HG03457 (cell line): ENCODE measurements around the gene LMAN2L.
"Not testable (repeated sequence)": the region's sequence is repeated elsewhere in the genome, so short reads cannot be mapped to it uniquely, and the experiment has no call there.

ENCODE experiments used
- ATAC-seq: cut with Tn5 transposase; IDR thresholded peaks from one replicate; pipeline ENCODE4 v1.9.1; 2021; ENCODE audit warnings: moderate number of reproducible peaks; ENCODE audit not compliant: unreplicated experiment

The LMAN2L gene

DNA sequence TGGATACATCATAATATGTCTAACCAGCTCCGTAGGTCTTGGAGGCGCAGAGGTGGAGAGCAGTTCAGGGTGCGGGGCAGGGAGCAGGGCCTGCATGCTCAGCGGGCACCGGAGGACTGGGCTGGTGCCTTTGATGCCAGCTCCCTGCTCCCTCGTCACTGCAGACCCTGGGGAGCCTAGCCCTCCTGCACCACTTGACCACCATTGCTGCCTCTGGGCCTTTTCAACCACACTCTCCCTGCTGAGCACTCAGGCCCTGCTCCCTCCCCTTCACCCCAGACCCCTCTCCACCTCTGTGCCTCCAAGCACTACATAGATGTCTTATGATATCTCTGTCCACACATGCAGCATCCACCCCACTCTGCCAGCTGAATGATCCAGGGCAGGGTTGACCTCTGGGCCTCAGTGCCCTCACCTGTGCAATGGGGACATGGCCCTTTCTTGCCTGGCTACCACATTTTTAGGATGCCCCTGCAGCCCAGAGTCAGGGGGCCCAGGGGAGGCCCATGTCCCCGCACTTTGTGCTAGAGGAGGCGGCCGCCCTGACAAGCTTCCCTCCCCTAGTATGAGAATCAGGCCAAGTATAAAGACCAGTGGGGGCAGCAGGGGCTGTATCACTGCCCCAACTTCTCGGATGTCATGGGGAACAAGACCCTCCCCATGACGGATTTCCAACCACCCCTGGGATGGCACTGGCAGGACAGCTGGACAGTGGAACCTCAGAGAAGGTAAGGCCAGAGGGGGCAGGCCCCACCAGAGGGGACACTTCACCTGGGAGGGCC is 51.0 kb downstream of the LMAN2L start:
- ATAC-seq, result no peak

DNA sequence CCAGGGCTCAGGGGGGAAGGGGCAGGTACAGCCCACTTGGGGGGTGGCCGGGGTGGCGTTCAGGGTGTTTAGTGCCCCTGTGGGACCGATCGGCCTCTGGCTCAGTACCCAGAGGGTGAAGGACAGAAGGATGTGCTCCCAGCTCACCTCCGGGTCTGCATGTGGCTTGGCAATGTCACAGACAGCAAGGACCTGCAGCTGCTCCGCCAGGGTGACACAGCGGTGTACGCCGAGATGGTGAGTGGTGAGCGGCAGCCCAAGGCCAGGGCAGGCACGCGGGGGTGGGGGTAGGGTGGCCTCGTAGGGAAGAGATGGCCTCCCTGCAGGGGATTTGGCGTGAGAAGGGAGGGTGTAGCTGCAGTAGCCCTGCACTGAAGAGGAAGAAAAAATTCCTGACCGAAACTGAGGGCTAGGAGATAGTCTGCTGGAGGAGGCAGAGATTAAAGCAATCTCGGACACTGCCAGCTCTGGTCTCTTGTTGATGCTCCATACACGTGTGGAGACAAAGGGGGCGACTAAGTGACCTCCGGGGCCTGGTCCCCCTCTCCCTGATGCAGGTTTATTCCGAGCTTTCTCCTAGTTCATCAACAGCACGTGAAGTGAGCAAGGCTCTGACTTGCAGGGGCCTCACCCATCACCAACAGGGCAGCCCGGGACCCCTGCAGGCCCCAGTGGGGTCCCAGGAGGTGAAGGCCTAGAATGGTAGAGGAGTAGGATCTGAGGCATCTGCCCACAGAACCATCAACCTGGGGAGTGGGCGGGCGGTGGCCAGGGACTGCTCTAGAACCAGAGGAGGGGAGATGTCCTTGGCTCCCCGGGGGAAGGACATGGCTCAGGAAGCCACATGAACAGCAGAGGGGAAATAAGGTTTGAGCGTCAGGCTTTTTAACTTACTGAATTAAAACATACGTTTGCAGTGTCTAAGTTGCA is 51.9 kb downstream of the LMAN2L start:
- ATAC-seq, result no peak

DNA sequence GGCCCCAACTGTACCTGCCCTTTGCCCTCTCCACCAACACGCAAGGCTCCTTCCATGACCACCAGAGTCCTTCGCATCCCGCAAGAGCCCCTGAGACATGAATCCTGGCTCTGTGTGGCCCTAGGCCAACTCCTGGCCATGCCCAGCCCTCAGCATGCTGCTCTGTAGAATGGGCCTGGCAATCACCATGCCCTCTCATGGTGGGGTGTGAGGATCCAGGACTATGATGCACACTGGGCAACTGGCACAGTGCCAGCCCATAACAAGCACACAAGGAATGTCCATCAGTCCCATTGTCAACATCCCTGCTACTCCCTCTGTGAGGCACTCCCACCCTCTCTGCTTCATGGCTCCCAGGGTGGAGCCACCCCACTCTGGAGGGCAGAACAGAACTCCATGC is 52.6 kb downstream of the LMAN2L start:
- ATAC-seq, result no peak

DNA sequence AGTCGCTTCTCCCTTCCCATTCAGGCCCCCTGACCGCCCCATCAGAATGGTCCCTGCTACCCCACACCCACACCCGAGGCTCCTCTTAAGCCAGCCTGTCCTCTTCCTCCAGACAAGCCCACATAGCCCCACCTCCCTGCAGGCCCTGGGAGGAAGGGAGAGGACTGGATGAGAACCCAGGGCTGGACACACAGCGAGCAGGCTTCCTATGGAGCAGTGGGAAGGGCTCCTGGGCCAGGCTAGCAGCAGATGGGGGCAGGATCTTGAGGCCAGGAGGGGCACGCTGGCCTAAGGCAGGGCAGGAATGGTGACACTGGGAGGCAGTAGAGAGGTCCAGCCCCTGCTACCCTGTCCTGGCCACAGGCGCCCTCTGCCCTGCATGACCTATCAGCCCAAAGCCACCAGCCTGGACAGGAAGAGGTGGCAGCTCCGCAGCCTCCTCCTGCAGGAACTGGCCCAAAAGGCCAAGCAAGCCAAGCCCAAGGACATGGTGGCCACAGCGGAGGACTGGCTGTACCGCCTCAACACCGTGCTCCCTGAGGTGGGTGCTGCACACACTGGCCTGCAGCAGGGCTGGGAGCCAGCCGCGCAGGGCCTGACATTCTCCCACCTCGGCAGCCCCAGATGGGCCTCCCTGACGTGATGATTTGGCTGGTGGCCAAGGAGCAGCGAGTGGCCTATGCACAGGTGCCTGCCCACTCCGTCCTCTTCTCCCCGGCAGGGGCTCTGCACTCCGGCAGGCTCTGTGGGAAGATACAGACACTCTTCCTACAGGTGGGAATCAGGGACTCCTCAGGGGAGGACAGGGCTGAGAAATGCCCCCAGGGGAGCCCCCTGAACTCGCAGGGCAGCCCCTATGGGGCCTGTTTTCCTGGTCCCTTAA is 54.0 kb downstream of the LMAN2L start:
- ATAC-seq, result no peak

DNA sequence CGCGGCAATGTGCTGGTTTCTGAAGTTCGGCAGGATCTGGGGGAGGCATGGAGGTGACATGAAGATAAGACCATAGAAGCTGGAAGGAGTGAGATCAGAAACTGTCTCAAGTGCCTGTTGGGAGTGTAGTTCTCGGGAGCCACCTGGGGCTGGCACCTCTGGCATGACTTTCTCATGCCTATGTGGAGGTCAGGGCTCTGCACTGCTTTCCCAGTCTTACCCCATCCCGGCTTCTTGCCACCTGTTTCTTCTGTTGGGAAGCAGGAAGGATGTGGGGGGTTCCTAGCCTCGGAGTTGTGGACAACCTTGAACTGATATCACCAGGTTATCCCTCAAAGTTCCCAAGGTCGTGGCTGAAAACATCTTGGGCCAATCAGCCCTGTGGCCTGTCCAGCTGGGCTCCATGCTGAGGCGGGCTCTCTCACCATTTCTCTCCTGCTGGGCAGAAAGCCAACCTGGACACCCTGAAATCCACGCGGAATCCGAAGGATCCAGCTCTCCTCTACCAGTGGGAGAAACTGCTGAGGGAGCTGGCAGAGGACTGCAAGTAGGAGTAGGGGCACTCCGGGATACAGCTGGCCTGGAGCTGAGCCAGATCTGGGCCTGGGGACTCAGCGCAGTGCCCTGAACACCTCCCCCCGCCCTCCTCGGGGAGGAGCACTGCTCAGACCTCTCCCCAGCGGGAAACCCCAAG is 54.8 kb downstream of the LMAN2L start:
- no peak for ATAC-seq

DNA sequence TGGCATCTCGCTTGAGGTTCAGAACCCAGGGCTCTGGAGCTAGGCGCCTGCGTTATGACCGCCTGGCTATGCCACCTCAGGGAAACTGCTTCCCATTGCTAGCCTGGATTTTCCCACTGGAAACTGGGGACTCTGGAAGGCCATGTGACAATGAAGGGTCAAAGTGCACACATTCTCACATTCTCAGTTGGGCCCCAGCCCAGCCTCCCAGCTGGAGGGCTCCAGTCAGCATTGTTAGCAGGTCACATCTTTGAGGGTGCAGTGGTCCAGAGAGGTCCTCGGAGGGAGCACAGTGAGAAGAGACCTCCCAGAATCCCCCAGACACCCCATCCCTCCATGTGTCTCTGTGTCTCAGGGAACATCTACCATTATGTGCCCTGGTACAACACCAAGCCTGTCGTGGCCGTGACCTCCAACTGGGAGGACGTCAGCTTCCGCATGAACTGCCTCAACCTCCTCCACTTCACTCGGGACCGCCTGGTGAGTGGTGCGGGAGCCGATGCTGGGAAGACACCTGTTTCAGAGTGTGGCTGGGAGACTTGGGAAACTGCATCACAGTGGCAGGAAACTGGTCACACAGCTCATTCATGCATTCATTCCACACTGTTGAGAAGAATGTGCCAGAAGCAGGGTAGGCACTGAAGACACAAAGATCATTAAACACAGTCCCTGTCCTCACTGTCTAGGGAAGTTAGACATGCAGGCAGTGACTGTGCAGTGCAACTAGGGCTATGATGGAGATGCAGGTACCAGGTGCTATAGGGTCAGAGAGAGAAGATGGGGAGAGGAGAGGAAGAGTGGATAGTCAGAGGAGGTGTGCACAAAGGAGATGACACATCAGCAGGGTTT is 55.7 kb downstream of the LMAN2L start:
- no peak for ATAC-seq

DNA sequence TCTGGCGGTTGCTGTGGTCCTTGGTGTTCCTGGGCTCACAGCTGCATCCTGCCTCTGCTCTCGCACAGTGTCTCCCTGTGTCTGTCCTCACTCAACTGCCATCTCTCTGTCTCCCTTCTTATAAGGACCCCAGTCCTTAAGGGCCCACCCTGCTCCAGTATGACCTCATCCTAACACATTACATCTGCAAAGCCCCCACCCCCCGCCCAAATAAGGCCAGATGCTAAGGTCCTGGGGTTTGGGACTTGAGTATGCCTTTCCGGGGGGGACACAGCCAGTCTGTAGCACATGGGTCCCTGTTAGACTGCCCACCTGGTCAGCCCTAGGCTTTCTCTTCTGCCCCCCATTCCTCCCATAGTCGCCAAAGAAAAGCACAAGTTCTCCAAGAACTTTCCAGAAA is 56.6 kb downstream of the LMAN2L start:
- no peak for ATAC-seq

DNA sequence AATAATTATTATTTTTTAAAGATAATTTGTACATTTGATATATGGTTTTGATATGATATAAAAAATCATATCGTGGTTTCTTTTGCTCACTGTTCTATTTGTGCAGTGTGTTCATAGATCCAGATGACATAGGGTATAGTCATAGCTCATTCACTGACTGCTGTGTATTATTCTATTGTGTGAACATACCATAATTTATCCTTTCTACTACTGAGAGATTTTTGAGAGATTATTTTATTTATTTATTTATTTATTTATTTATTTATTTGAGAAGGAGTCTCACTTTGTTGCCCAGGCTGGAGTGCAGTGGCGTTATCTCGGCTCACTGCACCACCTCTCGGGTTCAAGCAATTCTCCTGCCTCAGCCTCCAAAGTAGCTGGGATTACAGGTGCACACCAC is 58.3 kb downstream of the LMAN2L start:
- ATAC-seq, result no peak

DNA sequence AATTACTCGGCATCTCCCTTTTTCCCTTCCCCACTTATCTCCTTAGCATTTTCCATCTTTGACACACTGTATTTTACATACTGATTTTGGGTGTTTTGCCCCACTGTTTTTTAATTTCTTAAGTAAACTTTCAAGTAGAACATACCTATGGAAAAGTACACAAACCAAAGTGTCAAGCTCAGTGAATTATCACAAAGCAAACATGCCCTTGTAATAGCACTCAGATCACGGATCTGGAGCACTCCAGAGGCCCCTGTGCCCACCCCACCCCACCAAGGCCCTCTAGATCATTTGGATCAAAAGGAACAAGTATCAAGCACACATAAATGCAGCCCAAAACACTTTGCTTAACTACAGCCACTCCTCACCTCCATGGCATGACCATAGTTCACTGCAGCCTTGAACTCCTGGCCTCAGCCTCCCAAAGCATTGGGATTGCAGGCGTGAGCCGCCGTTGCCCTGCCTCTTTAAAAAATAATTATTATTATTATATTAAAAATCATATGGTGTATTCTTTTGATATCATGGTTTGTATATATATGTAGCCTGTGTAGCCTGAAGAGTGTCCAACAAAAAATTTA is 59.2 kb downstream of the LMAN2L start:
- ATAC-seq, result no peak

DNA sequence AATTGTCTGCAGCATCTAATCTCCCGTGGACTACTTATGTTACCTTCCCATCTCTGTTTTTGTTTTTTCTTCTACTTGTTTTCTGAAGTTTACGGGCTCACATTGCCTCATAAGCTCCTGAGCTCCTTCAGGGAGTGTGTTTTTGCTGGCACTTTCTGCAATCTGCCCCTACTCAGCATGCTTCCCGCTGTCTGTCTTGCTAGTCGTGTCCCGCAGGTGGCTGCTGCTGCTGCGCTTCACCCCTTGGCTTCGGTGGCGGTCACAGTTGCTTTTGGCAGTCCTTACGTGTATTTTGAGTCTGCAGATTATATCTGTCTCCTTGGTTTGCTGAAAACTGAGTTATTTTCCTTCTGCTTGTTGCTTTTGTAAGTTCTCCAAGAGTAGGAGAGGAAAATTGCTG is 60.0 kb downstream of the LMAN2L start:
- ATAC-seq, result no peak

DNA sequence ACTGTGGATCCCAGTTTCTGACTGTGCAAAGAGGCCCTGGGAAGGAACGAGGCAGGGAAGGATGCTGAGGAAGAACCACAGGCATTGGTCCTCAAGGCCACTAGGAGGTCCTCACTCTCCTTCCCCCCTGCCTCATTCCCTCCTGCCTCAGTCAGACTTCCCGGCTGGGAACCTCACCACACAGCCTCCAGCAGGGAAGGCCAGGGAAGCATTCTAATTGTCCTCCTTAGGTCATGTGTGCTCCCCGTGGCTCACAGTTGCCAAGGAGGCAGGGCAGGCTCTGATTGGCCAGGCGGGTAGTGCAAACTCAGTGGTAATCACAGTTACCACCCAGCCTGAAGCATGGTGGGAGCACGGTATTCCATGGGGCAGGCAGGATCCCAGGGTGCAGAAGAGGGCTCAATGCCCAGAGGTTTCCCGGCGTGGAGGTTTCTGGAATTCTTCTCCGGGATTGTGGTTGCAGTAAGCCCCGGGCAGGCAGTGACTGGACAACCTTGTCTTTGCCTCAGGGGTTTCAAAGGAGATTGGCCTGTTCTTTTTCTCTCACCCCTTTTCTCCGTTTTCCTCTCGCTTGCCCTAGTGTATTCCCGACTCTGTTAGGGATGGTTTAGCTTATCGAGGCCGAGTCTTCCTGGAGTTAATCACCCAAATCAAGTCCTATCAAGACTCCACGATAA is 70.2 kb downstream of the LMAN2L start:
- ATAC-seq, result no peak

DNA sequence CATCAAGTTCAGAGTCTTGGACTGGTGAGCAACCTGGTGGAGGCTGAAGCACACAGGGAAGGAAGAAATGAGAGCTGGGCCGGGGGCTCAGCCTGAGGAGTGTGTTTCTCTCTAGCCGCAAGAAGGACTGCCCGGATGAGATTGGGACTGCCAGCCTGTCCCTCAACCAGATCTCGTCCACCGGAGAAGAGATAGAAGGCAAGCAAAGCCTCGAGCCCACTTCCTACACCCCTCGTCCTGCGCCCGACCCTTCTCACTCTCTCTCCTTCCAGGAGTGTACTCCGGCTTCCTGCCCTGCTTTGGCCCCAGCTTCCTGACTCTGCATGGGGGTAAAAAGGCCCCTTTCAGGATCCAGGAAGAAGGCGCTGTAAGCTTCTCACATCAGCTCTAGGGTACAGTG is 71.1 kb downstream of the LMAN2L start:
- no peak for ATAC-seq

DNA sequence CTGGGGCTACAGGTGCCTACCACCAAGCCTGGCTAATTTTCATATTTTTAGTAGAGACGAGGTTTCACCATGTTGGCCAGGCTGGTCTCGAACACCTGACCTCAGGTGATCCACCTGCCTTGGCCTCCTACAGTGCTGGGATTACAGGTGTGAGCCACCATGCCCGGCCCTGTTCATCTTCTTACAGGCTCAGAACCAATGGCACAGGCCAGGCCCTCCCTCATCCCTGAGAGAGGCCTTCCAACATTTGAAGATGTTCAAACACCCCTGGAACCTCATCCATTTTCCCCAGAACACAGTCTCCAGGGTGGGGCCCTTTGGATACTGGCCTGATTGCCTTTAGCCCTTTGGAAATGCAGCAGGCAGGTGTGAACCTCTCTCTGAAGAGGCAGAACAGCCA is 74.1 kb downstream of the LMAN2L start:
- not testable (repeated sequence) for ATAC-seq

DNA sequence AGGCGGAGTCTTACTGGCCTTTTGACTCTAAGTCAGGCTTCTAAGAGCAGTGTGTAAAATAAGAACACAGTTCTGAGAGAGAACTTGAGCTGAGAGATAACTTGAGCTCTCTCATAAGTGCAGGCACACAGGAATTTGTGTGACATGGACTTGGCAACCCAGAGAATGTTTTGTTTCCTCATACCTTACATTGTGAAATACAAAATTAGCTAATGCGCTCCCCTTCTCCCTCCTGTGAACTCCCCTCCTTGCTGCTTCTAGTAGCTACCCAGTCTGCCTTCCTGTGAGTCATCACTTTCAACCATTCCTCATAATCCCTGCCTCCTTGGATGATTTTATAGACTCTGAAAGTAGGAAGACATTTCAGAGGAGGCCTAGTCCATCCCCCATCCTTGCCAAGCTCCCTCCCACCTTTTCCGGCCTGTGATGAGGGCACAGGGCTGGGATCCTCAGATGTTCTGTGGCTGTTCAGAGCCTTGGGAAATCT is 74.7 kb downstream of the LMAN2L start:
- no peak for ATAC-seq

DNA sequence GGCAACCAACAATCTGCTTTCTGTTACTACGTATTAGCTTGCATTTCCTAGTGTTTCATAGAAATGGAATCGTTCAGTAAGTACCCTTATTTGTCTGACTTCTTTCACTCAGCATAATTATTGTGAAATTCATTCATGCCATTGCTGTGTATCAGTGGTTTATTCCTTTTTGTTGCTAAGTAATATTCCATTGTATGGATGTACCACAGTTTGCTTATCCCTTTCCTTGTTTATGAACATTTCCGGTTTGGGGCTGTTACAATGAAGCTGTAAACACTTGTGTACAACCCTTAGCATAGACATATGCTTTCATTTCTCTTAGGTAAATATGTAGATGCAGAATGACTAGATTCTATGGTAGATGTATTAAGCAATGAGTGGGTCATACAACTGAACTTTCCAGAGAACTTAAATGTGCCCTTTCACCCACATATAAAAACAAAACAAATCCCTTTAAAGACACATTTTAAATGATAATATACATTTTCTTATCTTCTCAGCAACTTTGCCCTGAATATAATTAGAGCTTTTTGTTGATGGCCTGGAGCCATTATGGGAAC is 75.4 kb downstream of the LMAN2L start:
- no peak for ATAC-seq

DNA sequence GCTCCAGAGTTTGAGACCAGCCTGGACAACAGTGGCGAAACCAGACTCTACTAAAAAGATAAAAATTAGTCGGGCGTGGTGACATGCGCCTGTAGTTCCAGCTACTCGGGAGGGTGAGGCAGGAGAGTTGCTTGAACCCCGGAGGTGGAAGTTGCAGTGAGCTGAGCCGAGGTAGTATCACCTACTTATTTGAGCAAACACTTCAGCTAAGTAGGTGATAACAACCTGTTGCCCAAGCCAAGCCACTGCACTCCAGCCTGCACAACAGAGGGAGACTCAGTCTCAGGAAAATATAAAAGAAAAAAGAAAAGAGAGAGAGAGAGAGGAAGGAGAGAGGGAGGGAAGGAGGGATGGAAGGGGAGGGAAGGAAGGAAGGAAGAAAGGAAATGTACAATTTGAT is 76.0 kb downstream of the LMAN2L start:
- ATAC-seq, result no peak

DNA sequence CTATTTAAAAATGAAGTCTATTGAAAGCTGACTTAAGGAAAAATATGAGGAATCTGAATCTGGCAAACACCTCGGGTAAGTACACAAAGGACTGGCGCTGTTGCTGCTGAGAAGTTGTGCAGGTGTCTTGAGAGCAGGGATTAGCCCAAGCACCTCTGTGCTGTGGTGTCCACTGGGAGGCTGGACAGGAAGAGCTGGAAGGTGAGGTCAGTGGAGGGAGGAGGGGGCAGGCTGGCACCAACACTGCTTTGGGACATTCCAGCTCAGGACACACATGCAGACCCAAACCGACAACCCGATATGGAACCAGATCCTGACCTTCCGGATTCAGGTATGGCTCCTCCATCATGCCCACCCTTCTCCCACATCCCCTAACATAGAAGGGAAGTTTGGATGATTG is 76.7 kb downstream of the LMAN2L start:
- no peak for ATAC-seq

DNA sequence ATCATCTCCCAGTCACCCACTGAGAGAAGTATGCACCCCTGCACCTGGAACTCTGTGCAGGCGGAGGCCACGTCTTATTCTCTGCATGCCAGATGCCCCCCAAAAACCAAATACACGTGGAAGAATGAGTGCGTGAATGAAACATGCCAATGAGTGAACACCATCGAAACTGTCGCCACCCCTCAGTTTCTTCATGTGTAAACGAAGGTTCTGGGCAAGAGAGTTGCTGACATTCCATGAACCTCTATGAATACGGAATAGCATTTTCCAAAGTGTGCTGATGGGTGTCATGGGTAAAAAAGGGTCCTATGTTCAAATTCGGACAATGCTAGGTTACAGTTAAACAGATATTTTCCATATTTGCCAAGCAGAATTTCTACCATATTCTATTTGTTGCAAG is 77.5 kb downstream of the LMAN2L start:
- ATAC-seq, result no peak
